GM12801 (cell line): Measurements from ENCODE around the gene SIX5.

ENCODE experiments used
- CTCF ChIP-seq: IDR thresholded peaks from one replicate; pipeline ENCODE4 v1.5.1; 2011; ENCODE audit warnings: control low read depth; ENCODE audit not compliant: insufficient read length; ENCODE audit errors: extremely low read depth

SIX5 gene

GRCh38 chr19:45800070-45800553 lies 31.1 kb upstream of the SIX5 start:
- no peak for TF ChIP-seq CTCF

- no peak for TF ChIP-seq CTCF
Observed at GRCh38 chr19:45798995-45799517, 30.0 kb upstream of the SIX5 start.

GRCh38 chr19:45794627-45795026 lies 25.6 kb upstream of the SIX5 start:
- TF ChIP-seq CTCF: no peak

- no peak for TF ChIP-seq CTCF
Observed at GRCh38 chr19:45793876-45794275, 24.8 kb upstream of the SIX5 start.

GRCh38 chr19:45793178-45793564 lies 24.1 kb upstream of the SIX5 start:
- TF ChIP-seq CTCF: no peak

- TF ChIP-seq CTCF: no peak
Observed at GRCh38 chr19:45792470-45793177, 23.6 kb upstream of the SIX5 start, which contains the start of gene DMWD. Gene DMWD, minus strand, starts transcription at chr19:45792845. Its CDS starts 89 bp downstream, at chr19:45792756.

GRCh38 chr19:45791744-45792469 lies 22.9 kb upstream of the SIX5 start:
- no peak for TF ChIP-seq CTCF
